Measurements from ENCODE around the gene RASA3.

GRCh38 chr13:114095486-114095885 lies 36.9 kb downstream of the RASA3 start:
- TF ChIP-seq POLR2AphosphoS5 (IDR thresholded peaks at IDR 0.05) (no peak), POLR2A (IDR thresholded peaks at IDR 0.05) (no peak)
- TF ChIP-seq, protein P1, sequence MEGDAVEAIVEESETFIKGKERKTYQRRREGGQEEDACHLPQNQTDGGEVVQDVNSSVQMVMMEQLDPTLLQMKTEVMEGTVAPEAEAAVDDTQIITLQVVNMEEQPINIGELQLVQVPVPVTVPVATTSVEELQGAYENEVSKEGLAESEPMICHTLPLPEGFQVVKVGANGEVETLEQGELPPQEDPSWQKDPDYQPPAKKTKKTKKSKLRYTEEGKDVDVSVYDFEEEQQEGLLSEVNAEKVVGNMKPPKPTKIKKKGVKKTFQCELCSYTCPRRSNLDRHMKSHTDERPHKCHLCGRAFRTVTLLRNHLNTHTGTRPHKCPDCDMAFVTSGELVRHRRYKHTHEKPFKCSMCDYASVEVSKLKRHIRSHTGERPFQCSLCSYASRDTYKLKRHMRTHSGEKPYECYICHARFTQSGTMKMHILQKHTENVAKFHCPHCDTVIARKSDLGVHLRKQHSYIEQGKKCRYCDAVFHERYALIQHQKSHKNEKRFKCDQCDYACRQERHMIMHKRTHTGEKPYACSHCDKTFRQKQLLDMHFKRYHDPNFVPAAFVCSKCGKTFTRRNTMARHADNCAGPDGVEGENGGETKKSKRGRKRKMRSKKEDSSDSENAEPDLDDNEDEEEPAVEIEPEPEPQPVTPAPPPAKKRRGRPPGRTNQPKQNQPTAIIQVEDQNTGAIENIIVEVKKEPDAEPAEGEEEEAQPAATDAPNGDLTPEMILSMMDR (IDR thresholded peaks at IDR 0.05) = no peak
